Measurements from ENCODE around the gene ENO2. TPM values are rescaled to one million over a fixed set of nuclear protein-coding genes. Genes with fewer than 3 reads are reported as not detected.

ENO2 gene
- polyA plus RNA-seq, 1 of the 3 experiments (the other 2 are of a cell fraction) = 50.6 TPM

DNA sequence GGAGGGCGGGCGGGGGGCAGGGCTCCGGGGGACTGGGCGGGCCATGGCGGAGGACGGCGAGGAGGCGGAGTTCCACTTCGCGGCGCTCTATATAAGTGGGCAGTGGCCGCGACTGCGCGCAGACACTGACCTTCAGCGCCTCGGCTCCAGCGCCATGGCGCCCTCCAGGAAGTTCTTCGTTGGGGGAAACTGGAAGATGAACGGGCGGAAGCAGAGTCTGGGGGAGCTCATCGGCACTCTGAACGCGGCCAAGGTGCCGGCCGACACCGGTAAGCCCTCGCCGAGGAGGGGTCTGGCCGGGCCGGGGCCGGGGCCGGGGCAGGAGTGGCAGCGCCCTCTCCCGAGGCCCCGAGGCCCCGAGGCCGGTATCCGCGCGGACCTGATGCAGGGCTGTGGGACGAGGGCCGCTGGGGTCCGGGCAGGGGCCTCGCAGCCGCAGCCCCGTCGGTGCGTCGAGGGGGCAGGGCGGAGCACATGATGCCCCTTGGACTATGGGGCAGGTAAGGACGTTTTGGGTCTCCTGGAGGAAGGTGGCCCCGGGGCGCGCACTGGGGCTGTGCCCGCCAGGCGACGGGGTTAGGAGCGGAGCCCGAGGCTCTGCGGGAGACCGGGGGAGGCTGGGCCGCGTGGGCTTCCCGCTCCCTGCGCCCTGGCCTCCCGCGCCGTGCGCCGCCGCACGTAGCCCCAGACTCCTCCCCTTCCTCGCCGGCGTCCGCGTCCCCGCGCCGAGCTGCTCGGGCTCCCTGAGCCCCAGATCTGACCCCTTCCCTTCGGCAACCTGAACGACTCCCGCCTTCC, 46.8 kb upstream of the ENO2 start, which contains the start of gene TPI1 (continued):
- TF ChIP-seq TAF1 (IDR thresholded peaks at IDR 0.05; ENCODE audit: borderline replicate concordance, low read depth, low read length) (peak; percentile 98), POLR2AphosphoS5 (IDR thresholded peaks at IDR 0.05; ENCODE audit: low read depth, low read length) (peak; percentile 99), YY1 (IDR thresholded peaks at IDR 0.05; ENCODE audit: low read depth) (peak; percentile 79), FOXJ3 (CRISPR knock-in tag; IDR thresholded peaks at IDR 0.05) (no peak), JUND (IDR thresholded peaks at IDR 0.05) (no peak), GATA2 (CRISPR knock-in tag; IDR thresholded peaks at IDR 0.05) (no peak), SMC3 (IDR thresholded peaks at IDR 0.05; ENCODE audit: low read depth, low read length) (no peak), MEF2A (IDR thresholded peaks at IDR 0.05; ENCODE audit: borderline replicate concordance, low read depth) (no peak), ELF1 (IDR thresholded peaks at IDR 0.05) (0 out of 2 replicates have a peak, but pooled peaks have one; percentile 4), SIN3A (IDR thresholded peaks at IDR 0.05; ENCODE audit: borderline replicate concordance, low read depth, low read length) (peak; percentile 49; the same call in 1 of the 2 replicates), NRF1 (IDR thresholded peaks at IDR 0.05; ENCODE audit: low read depth, low read length) (peak; percentile 46)
- TF ChIP-seq, protein P1, sequence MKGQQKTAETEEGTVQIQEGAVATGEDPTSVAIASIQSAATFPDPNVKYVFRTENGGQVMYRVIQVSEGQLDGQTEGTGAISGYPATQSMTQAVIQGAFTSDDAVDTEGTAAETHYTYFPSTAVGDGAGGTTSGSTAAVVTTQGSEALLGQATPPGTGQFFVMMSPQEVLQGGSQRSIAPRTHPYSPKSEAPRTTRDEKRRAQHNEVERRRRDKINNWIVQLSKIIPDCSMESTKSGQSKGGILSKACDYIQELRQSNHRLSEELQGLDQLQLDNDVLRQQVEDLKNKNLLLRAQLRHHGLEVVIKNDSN (IDR thresholded peaks at IDR 0.05; ENCODE audit: borderline replicate concordance, low read depth) = no peak
- TF ChIP-seq, protein P2, sequence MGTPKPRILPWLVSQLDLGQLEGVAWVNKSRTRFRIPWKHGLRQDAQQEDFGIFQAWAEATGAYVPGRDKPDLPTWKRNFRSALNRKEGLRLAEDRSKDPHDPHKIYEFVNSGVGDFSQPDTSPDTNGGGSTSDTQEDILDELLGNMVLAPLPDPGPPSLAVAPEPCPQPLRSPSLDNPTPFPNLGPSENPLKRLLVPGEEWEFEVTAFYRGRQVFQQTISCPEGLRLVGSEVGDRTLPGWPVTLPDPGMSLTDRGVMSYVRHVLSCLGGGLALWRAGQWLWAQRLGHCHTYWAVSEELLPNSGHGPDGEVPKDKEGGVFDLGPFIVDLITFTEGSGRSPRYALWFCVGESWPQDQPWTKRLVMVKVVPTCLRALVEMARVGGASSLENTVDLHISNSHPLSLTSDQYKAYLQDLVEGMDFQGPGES (IDR thresholded peaks at IDR 0.05; ENCODE audit: low read depth, low read length) = no peak

DNA sequence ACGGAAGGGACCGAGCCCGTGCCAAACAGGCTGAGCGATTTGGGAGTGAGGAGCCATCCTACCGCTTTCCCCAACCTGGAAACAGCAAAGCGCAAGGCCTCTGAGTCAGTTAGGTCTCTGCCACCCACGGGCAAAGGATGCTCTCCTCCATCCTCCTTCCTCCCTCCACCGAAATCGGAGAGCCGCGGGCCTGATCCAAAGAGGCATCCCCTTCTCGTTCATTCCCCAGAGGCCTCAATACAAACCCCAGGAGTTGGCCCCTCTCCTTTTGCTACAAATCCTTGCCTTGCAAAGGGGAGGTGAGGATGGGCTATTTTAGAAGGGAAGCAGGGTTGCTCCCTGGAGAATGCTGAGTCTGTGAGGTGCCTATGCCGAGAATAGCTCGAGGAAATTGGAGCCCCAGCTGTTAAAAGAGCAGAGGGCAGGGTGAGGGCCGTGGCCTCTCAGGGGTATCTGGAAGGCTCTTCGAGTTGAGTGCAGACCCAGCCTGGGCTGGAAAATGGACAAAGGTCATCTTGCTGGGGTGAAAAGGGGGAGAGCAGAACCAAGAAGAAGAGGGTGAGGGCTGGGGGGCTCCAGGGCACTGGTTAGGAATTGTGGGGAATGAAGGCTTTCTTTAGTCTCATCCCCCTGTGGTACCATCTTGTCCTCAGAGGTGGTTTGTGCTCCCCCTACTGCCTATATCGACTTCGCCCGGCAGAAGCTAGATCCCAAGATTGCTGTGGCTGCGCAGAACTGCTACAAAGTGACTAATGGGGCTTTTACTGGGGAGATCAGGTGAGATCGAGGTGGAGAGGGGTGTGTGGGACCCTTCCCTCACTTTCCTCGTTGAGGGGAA, 46.0 kb upstream of the ENO2 start:
- Histone ChIP-seq H3K27me3 (ENCODE audit: insufficient read depth) (no peaks in the 10 kb centered on the region), H3K4me1 (ENCODE audit: control insufficient read depth in 1 of 2, insufficient read depth in 2 of 2, low read depth in 1 of 2, low read length in 1 of 2) (peaks cover 33 to 43% of the 10 kb centered on the region in 2 experiments), H3K27ac (ENCODE audit: low read depth in 2 of 2, low read length in 1 of 2) (peak overlapping the region; percentile 84 to 95; a peak in 3 of 4 replicates), H3K9me2 (no peaks in the 10 kb centered on the region), H3K4me3 (ENCODE audit: low read depth in 2 of 2, low read length in 1 of 2) (peak overlapping the region; percentile 91 to 99), H3K36me3 (replicated peaks in 1 of 2; ENCODE audit: control insufficient read depth in 1 of 2, insufficient read depth in 2 of 2, low read length in 1 of 2) (peaks cover 16 to 38% of the 10 kb centered on the region in 2 experiments), H3K4me2 (peak overlapping the region; percentile 99), H3K9ac (peak overlapping the region; percentile 100), H4K20me1 (ENCODE audit: insufficient read depth) (peaks cover 44% of the 10 kb centered on the region), H3K9me3 (no peaks in the 10 kb centered on the region), H3K79me2 (ENCODE audit: insufficient read depth) (peaks cover 55% of the 10 kb centered on the region), H2AFZ (ENCODE audit: low read depth) (no peak overlapping the region), H3F3A (replicated peaks; ENCODE audit: insufficient read depth) (peaks cover 35% of the 10 kb centered on the region)
- DNase-seq = no peak
- TF ChIP-seq RFX5 (IDR thresholded peaks at IDR 0.05; ENCODE audit: low read length) (no peak), RCOR1 (IDR thresholded peaks at IDR 0.05; ENCODE audit: low read length) (no peak)
- TF ChIP-seq, protein P3, sequence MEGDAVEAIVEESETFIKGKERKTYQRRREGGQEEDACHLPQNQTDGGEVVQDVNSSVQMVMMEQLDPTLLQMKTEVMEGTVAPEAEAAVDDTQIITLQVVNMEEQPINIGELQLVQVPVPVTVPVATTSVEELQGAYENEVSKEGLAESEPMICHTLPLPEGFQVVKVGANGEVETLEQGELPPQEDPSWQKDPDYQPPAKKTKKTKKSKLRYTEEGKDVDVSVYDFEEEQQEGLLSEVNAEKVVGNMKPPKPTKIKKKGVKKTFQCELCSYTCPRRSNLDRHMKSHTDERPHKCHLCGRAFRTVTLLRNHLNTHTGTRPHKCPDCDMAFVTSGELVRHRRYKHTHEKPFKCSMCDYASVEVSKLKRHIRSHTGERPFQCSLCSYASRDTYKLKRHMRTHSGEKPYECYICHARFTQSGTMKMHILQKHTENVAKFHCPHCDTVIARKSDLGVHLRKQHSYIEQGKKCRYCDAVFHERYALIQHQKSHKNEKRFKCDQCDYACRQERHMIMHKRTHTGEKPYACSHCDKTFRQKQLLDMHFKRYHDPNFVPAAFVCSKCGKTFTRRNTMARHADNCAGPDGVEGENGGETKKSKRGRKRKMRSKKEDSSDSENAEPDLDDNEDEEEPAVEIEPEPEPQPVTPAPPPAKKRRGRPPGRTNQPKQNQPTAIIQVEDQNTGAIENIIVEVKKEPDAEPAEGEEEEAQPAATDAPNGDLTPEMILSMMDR (IDR thresholded peaks at IDR 0.05) = peak; percentile 36
- 1% methylated on average over 20 of the region's 22 CpGs for WGBS (ENCODE audit: low lambda C conversion rate)
- CTCF ChIA-PET = interaction anchor here (0.7 to 10.9 kb wide), 27 partner anchors 8 to 317 kb away, joined by 3 to 164 read pairs (median 7); partner anchors contain the start of genes C12orf57, CDCA3, ENO2 and MLF2
- POLR2A ChIA-PET = interaction anchor here (0.6 to 5.9 kb wide), 14 partner anchors 9 to 179 kb away, joined by 3 to 57 read pairs (median 6); partner anchors contain the start of genes C12orf57, CDCA3, ENO2 and MLF2

All from SK-N-SH (cell line).